ENCODE results near the gene AIFM1. TPM values are rescaled to one million over a fixed set of nuclear protein-coding genes. Genes with fewer than 3 reads are reported as not detected.

Gene AIFM1
- total RNA-seq, 1 donor from 2014 or later: 35.4 TPM

Other genes with a start within 250 kb of the AIFM1 start
- gene BCORL1, start 183.2 kb downstream of the AIFM1 start, total RNA-seq: 42.5 TPM
- 14.3 TPM for gene ELF4, start 55.3 kb downstream of the AIFM1 start, total RNA-seq
- gene RAB33A, start 6.1 kb upstream of the AIFM1 start, total RNA-seq: 3.4 TPM
- 3.3 TPM for gene ZNF280C, start 103.1 kb upstream of the AIFM1 start, total RNA-seq
- gene SLC25A14, start 174.1 kb upstream of the AIFM1 start, total RNA-seq: 5.6 TPM
- gene GPR119, start 219.8 kb upstream of the AIFM1 start, total RNA-seq: not detected
- 15.4 TPM for gene RBMX2, start 236.1 kb upstream of the AIFM1 start, total RNA-seq

Data from mesenteric fat pad (tissue), 1 donor.